ENCODE results near the gene CDC6. TPM values are rescaled to one million over a fixed set of nuclear protein-coding genes. Genes with fewer than 3 reads are reported as not detected.

CDC6 gene
- total RNA-seq (0.63 and 2.2 TPM in 2 replicates), polyA plus RNA-seq (0.69 and 1.1 TPM in 2 replicates), polyA minus RNA-seq (0.51 and 1.1 TPM in 2 replicates)
- total RNA-seq (2013): 1.2 TPM

GRCh38 chr17:40287494-40288369, at the start of gene CDC6:
TSS of gene CDC6 (plus strand) at chr17:40287879. CDS start at chr17:40289421, 1,542 bp downstream.
- Mint-ChIP-seq H3K4me1 (peaks cover 15% of the 10 kb centered on the region), H3K27ac (peak within 1 kb of the TSS; percentile 70), H3K9me3 (ENCODE audit: insufficient read depth) (no peaks in the 10 kb centered on the region), H3K27me3 (no peaks in the 10 kb centered on the region), H3K4me3 (peak within 1 kb of the TSS; percentile 97)
- H3K4me1 ChIP-seq (ENCODE audit: control insufficient read depth in 2 of 2, insufficient read depth in 2 of 2, low read length in 2 of 2): peaks cover 9 to 11% of the 10 kb centered on the region in 2 donors
- WGBS (ENCODE audit: insufficient coverage): 0% methylated on average over 46 of the region's 47 CpGs
- POLR2A ChIA-PET: interaction anchor here (0.7 to 1.1 kb wide), 2 partner anchors 30 to 38 kb away, joined by 3 to 4 read pairs; no protein-coding TSS in a partner anchor
- H2AFZ ChIP-seq (ENCODE audit: insufficient read depth, low read depth, low read length, poor library complexity, severe bottlenecking): peak within 1 kb of the TSS; percentile 96
- no peaks in the 10 kb centered on the region for H3K9me3 ChIP-seq (ENCODE audit: control extremely low read depth in 1 of 3, control insufficient read depth in 2 of 3, insufficient read depth in 1 of 3, low read length in 2 of 3)
- peak within 1 kb of the TSS in 1 of 2 donors; percentile 42 for H3K27ac ChIP-seq (ENCODE audit: low read length in 2 of 2)
- intact Hi-C loops (cut with micrococcal nuclease): loop anchor here (1.0 to 5.0 kb wide), 4 partner anchors 31 to 174 kb away; partner anchors contain the start of genes TOP2A and WIPF2
- H3K9ac ChIP-seq (ENCODE audit: low read length): peak within 1 kb of the TSS; percentile 78
- H4K20me1 ChIP-seq (ENCODE audit: control insufficient read depth, insufficient read depth, low read length, poor library complexity, severe bottlenecking): no peaks in the 10 kb centered on the region
- H3K27me3 ChIP-seq (replicated peaks in 1 of 4; ENCODE audit: control extremely low read depth in 1 of 4, control insufficient read depth in 3 of 4, insufficient read depth in 4 of 4, low read length in 3 of 4): no peaks in the 10 kb centered on the region
- peak within 1 kb of the TSS; percentile 27 to 85 (median 69) for H3K4me3 ChIP-seq (ENCODE audit: control extremely low read depth in 1 of 5, extremely low read depth in 1 of 5, insufficient read depth in 1 of 5, low read depth in 2 of 5, low read length in 4 of 5)
- ATAC-seq (ENCODE audit: low read depth) (peak; percentile 95), DNase-seq (peak; percentile 99)
- CTCF ChIA-PET: interaction anchor here (0.7 to 30.5 kb wide), 5 partner anchors 69 to 192 kb away, joined by 3 to 871 read pairs (median 3); partner anchors contain the start of gene GJD3
- TF ChIP-seq CTCF (IDR thresholded peaks at IDR 0.05): no peak
- no peak for TF ChIP-seq EZH2 (IDR thresholded peaks at IDR 0.05; ENCODE audit: borderline replicate concordance, insufficient read depth, low read depth, low read length, poor library complexity, severe bottlenecking)
- no peaks in the 10 kb centered on the region for H3K79me2 ChIP-seq (ENCODE audit: control insufficient read depth, insufficient read depth, low read length)
- H3K4me2 ChIP-seq (replicated peaks; ENCODE audit: low read depth, low read length, poor library complexity, severe bottlenecking): peak within 1 kb of the TSS; percentile 97
- peaks cover 0 to 2% of the 10 kb centered on the region in 2 experiments for H3K36me3 ChIP-seq (replicated peaks in 1 of 2; ENCODE audit: control extremely low read depth in 1 of 2, control insufficient read depth in 1 of 2, extremely low read depth in 1 of 2, insufficient read depth in 2 of 2, low read length in 1 of 2)

Measured in B cell (primary cell).